ENCODE results near the gene DPP6. TPM values are rescaled to one million over a fixed set of nuclear protein-coding genes. Genes with fewer than 3 reads are reported as not detected.

The DPP6 gene
- polyA plus RNA-seq, 1 donor (not counting 4 experiments of a cell fraction or from before 2014, with no cell fraction given) = not detected

DNA sequence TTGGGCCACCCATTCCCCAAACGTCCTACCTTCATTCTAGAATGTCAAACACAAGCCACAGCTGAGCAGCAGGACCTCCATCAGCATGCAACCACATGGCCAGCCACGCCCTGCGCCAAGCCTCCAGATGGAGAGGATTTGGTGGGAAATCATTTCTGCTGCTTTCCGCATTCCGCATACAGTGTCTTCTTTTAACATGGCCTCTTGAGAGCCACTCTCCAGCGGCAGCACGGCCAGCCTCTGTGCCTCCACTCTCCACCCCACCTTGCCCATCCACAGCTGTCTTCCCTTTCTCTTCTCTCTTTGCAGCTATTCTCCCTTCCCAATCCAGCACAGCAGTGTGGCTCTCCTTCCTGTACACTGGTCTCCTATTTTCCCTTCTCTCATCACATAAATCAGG, 561.6 kb downstream of the DPP6 start:
- H3K4me3 ChIP-seq (ENCODE audit: control insufficient read depth in 2 of 3, extremely low read depth in 1 of 3, insufficient read depth in 2 of 3, low read depth in 1 of 3, low read length in 3 of 3) = no peak overlapping the region
- no peak for TF ChIP-seq EZH2 (IDR thresholded peaks at IDR 0.05; ENCODE audit: low read length)
- TF ChIP-seq, protein P1, sequence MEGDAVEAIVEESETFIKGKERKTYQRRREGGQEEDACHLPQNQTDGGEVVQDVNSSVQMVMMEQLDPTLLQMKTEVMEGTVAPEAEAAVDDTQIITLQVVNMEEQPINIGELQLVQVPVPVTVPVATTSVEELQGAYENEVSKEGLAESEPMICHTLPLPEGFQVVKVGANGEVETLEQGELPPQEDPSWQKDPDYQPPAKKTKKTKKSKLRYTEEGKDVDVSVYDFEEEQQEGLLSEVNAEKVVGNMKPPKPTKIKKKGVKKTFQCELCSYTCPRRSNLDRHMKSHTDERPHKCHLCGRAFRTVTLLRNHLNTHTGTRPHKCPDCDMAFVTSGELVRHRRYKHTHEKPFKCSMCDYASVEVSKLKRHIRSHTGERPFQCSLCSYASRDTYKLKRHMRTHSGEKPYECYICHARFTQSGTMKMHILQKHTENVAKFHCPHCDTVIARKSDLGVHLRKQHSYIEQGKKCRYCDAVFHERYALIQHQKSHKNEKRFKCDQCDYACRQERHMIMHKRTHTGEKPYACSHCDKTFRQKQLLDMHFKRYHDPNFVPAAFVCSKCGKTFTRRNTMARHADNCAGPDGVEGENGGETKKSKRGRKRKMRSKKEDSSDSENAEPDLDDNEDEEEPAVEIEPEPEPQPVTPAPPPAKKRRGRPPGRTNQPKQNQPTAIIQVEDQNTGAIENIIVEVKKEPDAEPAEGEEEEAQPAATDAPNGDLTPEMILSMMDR (optimal IDR thresholded peaks at IDR 0.05 in 1 of 3, IDR thresholded peaks at IDR 0.05 in 1 of 3, conservative IDR thresholded peaks at IDR 0.05 in 1 of 3; ENCODE audit: extremely low read depth in 1 of 3, insufficient read depth in 2 of 3, low read length in 3 of 3) = no peak
- dilution Hi-C loops (cut with MboI; ENCODE audit: extremely low pct_ligation_motif_present, low sequenced_read_pairs) = no loop called here
- peaks cover 2% of the 10 kb centered on the region for H3K9me3 ChIP-seq (ENCODE audit: control insufficient read depth, low read depth, low read length)
- no peak overlapping the region for H2AFZ ChIP-seq (ENCODE audit: control insufficient read depth, low read length)
- no peak for FAIRE-seq
- H3K4me1 ChIP-seq (ENCODE audit: control insufficient read depth, extremely low read depth, insufficient read depth, low read length) = no peaks in the 10 kb centered on the region
- no peaks in the 10 kb centered on the region for H3K36me3 ChIP-seq (ENCODE audit: control insufficient read depth in 2 of 2, extremely low read depth in 1 of 2, insufficient read depth in 2 of 2, low read length in 2 of 2)
- no peak for DNase-seq (ENCODE audit: low read depth, low spot score)
- no peaks in the 10 kb centered on the region for H4K20me1 ChIP-seq (ENCODE audit: control insufficient read depth, extremely low read depth, insufficient read depth, low read length)
- no peak overlapping the region for H3K4me2 ChIP-seq (ENCODE audit: control insufficient read depth, extremely low read depth, insufficient read depth, low read depth, low read length)
- no peaks in the 10 kb centered on the region for H3K27me3 ChIP-seq (ENCODE audit: control insufficient read depth, extremely low read depth, insufficient read depth, low read length)
- no peaks in the 10 kb centered on the region for H3K9me1 ChIP-seq (ENCODE audit: control insufficient read depth, extremely low read depth, insufficient read depth, low read length)
- no peaks in the 10 kb centered on the region for H3K79me2 ChIP-seq (ENCODE audit: control insufficient read depth, insufficient read depth, low read length)
- H3K27ac ChIP-seq (ENCODE audit: control insufficient read depth, insufficient read depth, low read length) = no peak overlapping the region
- H3K9ac ChIP-seq (ENCODE audit: control insufficient read depth, extremely low read depth, insufficient read depth, low read length) = no peak overlapping the region

DNA sequence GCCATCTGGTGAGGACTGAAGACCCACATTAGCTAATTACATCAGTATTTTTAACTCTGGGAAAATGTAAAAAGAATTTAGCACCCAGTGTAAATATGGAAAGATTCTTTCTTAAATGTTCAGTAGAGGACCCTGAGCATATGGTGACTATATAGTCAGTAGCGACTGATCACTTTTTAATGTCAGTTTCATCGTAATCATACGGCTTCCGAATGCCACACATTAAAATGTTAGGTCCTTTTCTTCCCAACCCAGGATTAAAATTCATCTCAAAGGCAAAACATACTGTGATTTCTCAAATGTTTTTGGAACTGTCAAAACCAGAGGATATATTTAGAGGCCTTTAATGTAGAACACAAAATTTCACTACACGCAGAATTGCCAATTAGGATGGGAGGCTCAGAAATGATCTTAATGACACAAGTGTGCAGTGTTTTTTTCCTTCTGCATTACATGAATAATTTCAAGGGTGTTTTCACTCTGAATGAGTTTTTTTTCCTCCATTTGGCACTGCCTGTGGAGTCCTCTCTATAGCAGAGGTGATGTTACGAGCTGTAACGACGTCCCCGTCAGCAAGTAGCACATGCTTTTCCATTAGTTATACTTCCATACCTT, 568.0 kb downstream of the DPP6 start:
- Histone ChIP-seq H3K4me3 (ENCODE audit: control insufficient read depth in 2 of 3, extremely low read depth in 1 of 3, insufficient read depth in 2 of 3, low read depth in 1 of 3, low read length in 3 of 3) (no peak overlapping the region), H3K4me1 (ENCODE audit: control insufficient read depth, extremely low read depth, insufficient read depth, low read length) (no peaks in the 10 kb centered on the region), H3K9ac (ENCODE audit: control insufficient read depth, extremely low read depth, insufficient read depth, low read length) (no peak overlapping the region), H4K20me1 (ENCODE audit: control insufficient read depth, extremely low read depth, insufficient read depth, low read length) (no peaks in the 10 kb centered on the region), H3K9me3 (ENCODE audit: control insufficient read depth, low read depth, low read length) (peaks cover 2% of the 10 kb centered on the region), H2AFZ (ENCODE audit: control insufficient read depth, low read length) (no peak overlapping the region), H3K9me1 (ENCODE audit: control insufficient read depth, extremely low read depth, insufficient read depth, low read length) (no peaks in the 10 kb centered on the region), H3K27me3 (ENCODE audit: control insufficient read depth, extremely low read depth, insufficient read depth, low read length) (no peaks in the 10 kb centered on the region), H3K79me2 (ENCODE audit: control insufficient read depth, insufficient read depth, low read length) (no peaks in the 10 kb centered on the region), H3K36me3 (ENCODE audit: control insufficient read depth in 2 of 2, extremely low read depth in 1 of 2, insufficient read depth in 2 of 2, low read length in 2 of 2) (no peaks in the 10 kb centered on the region), H3K4me2 (ENCODE audit: control insufficient read depth, extremely low read depth, insufficient read depth, low read depth, low read length) (no peak overlapping the region), H3K27ac (ENCODE audit: control insufficient read depth, insufficient read depth, low read length) (no peak overlapping the region)
- FAIRE-seq (no peak), DNase-seq (ENCODE audit: low read depth, low spot score) (no peak)
- no peak for TF ChIP-seq EZH2 (IDR thresholded peaks at IDR 0.05; ENCODE audit: low read length)
- TF ChIP-seq, protein P1 (optimal IDR thresholded peaks at IDR 0.05 in 1 of 3, IDR thresholded peaks at IDR 0.05 in 1 of 3, conservative IDR thresholded peaks at IDR 0.05 in 1 of 3; ENCODE audit: extremely low read depth in 1 of 3, insufficient read depth in 2 of 3, low read length in 3 of 3) = no peak
- dilution Hi-C loops (cut with MboI; ENCODE audit: extremely low pct_ligation_motif_present, low sequenced_read_pairs) = no loop called here

All from keratinocyte (primary cell).